Neural cell (in vitro differentiated cells): ENCODE data around the gene ARHGAP6. TPM values are rescaled to one million over a fixed set of nuclear protein-coding genes. Genes with fewer than 3 reads are reported as not detected.

ENCODE experiments used
- H2AFZ ChIP-seq: fragments of 200-600, 300-800 bp; sonication (generic), shearing (Covaris generic); 2 replicates; pipeline ENCODE4 v1.6.0; 2014; ENCODE audit warnings: low read depth, mild to moderate bottlenecking, antibody characterized with exemption, low read length, moderate library complexity
- H3F3A ChIP-seq: fragments of 200-600 bp; shearing (Covaris generic); 2 replicates; pipeline ENCODE4 v1.6.1; 2016; ENCODE audit warnings: mild to moderate bottlenecking, moderate library complexity, mixed read lengths, antibody characterized with exemption, low read length; ENCODE audit not compliant: insufficient read depth, poor library complexity, severe bottlenecking
- H3K27ac ChIP-seq: fragments of 200-600, 300-800 bp; sonication (generic), shearing (Covaris generic); 2 replicates; pipeline ENCODE4 v1.5.1; 2014; ENCODE audit warnings: mild to moderate bottlenecking, low read length, moderate library complexity
- H3K27me3 ChIP-seq: fragments of 300-800, 200-600 bp; sonication (generic), shearing (Covaris generic); 2 replicates; pipeline ENCODE4 v1.6.0; 2014; ENCODE audit warnings: mild to moderate bottlenecking, low read depth, low read length, moderate library complexity; ENCODE audit not compliant: insufficient read depth
- H3K36me3 ChIP-seq: fragments of 300-800, 200-600 bp; sonication (generic), shearing (Covaris generic); 2 replicates; pipeline ENCODE4 v1.5.1; 2014; ENCODE audit warnings: mild to moderate bottlenecking, antibody characterized with exemption, low read length, moderate library complexity; ENCODE audit not compliant: insufficient read depth
- H3K4me2 ChIP-seq: fragments of 300-800, 200-600 bp; sonication (generic), shearing (Covaris generic); 2 replicates; pipeline ENCODE4 v1.6.0; 2014; ENCODE audit warnings: mild to moderate bottlenecking, low read length
- H3K4me3 ChIP-seq: fragments of 300-800, 200-600 bp; sonication (generic), shearing (Covaris generic); 2 replicates; pipeline ENCODE4 v1.5.1; 2014; ENCODE audit warnings: mild to moderate bottlenecking, low read length, moderate library complexity
- H3K79me2 ChIP-seq: fragments of 200-600 bp; shearing (Covaris generic); replicated peaks from 2 replicates; pipeline ENCODE4 v1.6.0; 2014; ENCODE audit warnings: mild to moderate bottlenecking, low read length, moderate library complexity; ENCODE audit not compliant: insufficient read depth
- H3K9ac ChIP-seq: fragments of 300-800, 200-600 bp; sonication (generic), shearing (Covaris generic); 2 replicates; pipeline ENCODE4 v1.6.1; 2016; ENCODE audit warnings: mild to moderate bottlenecking, low read length, mixed read lengths
- H3K9me2 ChIP-seq: fragments of 200-600 bp; shearing (Covaris generic); 2 replicates; pipeline ENCODE4 v1.6.1; 2016; ENCODE audit warnings: mild to moderate bottlenecking, low read length, mixed read lengths; ENCODE audit not compliant: insufficient read depth
- H3K9me3 ChIP-seq: fragments of 200-600, 300-800 bp; sonication (generic), shearing (Covaris generic); 2 replicates; pipeline ENCODE4 v1.6.1; 2016; ENCODE audit warnings: mild to moderate bottlenecking, mixed run types, low read length, moderate library complexity, mixed read lengths
- H4K20me1 ChIP-seq: fragments of 200-600 bp; shearing (Covaris generic); 2 replicates; pipeline ENCODE4 v1.6.1; 2016; ENCODE audit warnings: mild to moderate bottlenecking, mixed run types; ENCODE audit not compliant: insufficient read depth
- EP300 ChIP-seq: fragments of 450-650 bp; conservative IDR thresholded peaks from 2 replicates; pipeline ENCODE4 v1.6.1; 2014; ENCODE audit warnings: antibody characterized with exemption, mild to moderate bottlenecking, moderate library complexity; ENCODE audit not compliant: poor library complexity, severe bottlenecking
- EZH2 ChIP-seq: fragments of 200-600, 300-800 bp; shearing (Covaris generic), sonication (generic); IDR thresholded peaks from 2 replicates; pipeline ENCODE4 v1.6.1; 2014; ENCODE audit warnings: antibody characterized with exemption, low read length, borderline replicate concordance, mild to moderate bottlenecking; ENCODE audit not compliant: insufficient read depth, poor library complexity, severe bottlenecking
- MXI1 ChIP-seq: fragments of 450-650 bp; conservative IDR thresholded peaks from 2 replicates; pipeline ENCODE4 v1.6.1; 2014; ENCODE audit warnings: antibody characterized with exemption, mild to moderate bottlenecking; ENCODE audit not compliant: poor library complexity, severe bottlenecking
- POLR2AphosphoS5 ChIP-seq: IDR thresholded peaks from 2 replicates; pipeline ENCODE4 v1.6.1; 2012
- RAD21 ChIP-seq: fragments of 450-650 bp; conservative IDR thresholded peaks from 2 replicates; pipeline ENCODE4 v1.6.1; 2014; ENCODE audit warnings: antibody characterized with exemption, mild to moderate bottlenecking, moderate library complexity
- SMC3 ChIP-seq: fragments of 450-650 bp; conservative IDR thresholded peaks from 2 replicates; pipeline ENCODE4 v1.6.1; 2014; ENCODE audit warnings: antibody characterized with exemption, mild to moderate bottlenecking, moderate library complexity; ENCODE audit not compliant: poor library complexity
- TAF1 ChIP-seq: IDR thresholded peaks from 2 replicates; pipeline ENCODE4 v1.6.1; 2012; ENCODE audit warnings: low read depth
- polyA plus RNA-seq: library from polyadenylated mRNA; depleted of rRNA; stranded (reverse); fragments of >200 nt; gene quantifications from 2 replicates; pipeline ENCODE4 v1.2.3, GENCODE V29; 2014
- TF ChIP-seq, protein P1 (sequence below): IDR thresholded peaks from 2 replicates; pipeline ENCODE4 v1.6.1; 2012; ENCODE audit warnings: borderline replicate concordance
- TF ChIP-seq, protein P2 (sequence below): fragments of 450-650 bp; IDR thresholded peaks from 2 replicates; pipeline ENCODE4 v1.5.1; 2014; ENCODE audit warnings: antibody characterized with exemption, mild to moderate bottlenecking, moderate library complexity; ENCODE audit not compliant: poor library complexity, severe bottlenecking

Gene ARHGAP6
- polyA plus RNA-seq, 1 donor from 2014 or later: 0.40 TPM

DNA sequence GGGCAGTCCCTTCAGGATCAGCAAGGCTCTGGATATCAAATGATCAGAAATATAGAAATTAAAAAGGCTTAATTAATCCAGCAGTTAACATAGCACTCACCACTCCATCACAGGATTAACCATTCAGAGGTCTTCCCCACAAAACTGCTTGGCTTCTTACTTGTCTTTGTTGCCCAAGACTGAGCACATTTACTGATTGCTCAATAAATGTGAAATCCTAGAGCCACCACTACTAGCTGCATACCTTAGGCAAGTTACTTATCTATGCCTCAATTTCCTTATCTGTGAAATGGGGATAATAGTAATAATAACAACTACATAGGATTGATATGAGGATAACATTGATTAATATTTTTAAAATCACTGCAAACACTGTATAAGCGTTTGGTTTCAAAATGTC, 124.2 kb downstream of the ARHGAP6 start:
- H2AFZ ChIP-seq: no peak overlapping the region
- H3F3A ChIP-seq: no peaks in the 10 kb centered on the region
- no peak for TF ChIP-seq MXI1
- TF ChIP-seq EP300: no peak
- TF ChIP-seq POLR2AphosphoS5: no peak
- no peak for TF ChIP-seq EZH2
- TF ChIP-seq TAF1: no peak
- TF ChIP-seq, protein P1, sequence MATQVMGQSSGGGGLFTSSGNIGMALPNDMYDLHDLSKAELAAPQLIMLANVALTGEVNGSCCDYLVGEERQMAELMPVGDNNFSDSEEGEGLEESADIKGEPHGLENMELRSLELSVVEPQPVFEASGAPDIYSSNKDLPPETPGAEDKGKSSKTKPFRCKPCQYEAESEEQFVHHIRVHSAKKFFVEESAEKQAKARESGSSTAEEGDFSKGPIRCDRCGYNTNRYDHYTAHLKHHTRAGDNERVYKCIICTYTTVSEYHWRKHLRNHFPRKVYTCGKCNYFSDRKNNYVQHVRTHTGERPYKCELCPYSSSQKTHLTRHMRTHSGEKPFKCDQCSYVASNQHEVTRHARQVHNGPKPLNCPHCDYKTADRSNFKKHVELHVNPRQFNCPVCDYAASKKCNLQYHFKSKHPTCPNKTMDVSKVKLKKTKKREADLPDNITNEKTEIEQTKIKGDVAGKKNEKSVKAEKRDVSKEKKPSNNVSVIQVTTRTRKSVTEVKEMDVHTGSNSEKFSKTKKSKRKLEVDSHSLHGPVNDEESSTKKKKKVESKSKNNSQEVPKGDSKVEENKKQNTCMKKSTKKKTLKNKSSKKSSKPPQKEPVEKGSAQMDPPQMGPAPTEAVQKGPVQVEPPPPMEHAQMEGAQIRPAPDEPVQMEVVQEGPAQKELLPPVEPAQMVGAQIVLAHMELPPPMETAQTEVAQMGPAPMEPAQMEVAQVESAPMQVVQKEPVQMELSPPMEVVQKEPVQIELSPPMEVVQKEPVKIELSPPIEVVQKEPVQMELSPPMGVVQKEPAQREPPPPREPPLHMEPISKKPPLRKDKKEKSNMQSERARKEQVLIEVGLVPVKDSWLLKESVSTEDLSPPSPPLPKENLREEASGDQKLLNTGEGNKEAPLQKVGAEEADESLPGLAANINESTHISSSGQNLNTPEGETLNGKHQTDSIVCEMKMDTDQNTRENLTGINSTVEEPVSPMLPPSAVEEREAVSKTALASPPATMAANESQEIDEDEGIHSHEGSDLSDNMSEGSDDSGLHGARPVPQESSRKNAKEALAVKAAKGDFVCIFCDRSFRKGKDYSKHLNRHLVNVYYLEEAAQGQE: no peak
- no peak for TF ChIP-seq RAD21
- TF ChIP-seq SMC3: no peak
- TF ChIP-seq, protein P2, sequence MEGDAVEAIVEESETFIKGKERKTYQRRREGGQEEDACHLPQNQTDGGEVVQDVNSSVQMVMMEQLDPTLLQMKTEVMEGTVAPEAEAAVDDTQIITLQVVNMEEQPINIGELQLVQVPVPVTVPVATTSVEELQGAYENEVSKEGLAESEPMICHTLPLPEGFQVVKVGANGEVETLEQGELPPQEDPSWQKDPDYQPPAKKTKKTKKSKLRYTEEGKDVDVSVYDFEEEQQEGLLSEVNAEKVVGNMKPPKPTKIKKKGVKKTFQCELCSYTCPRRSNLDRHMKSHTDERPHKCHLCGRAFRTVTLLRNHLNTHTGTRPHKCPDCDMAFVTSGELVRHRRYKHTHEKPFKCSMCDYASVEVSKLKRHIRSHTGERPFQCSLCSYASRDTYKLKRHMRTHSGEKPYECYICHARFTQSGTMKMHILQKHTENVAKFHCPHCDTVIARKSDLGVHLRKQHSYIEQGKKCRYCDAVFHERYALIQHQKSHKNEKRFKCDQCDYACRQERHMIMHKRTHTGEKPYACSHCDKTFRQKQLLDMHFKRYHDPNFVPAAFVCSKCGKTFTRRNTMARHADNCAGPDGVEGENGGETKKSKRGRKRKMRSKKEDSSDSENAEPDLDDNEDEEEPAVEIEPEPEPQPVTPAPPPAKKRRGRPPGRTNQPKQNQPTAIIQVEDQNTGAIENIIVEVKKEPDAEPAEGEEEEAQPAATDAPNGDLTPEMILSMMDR: no peak
- no peak overlapping the region for H3K4me3 ChIP-seq
- no peak overlapping the region for H3K9ac ChIP-seq
- no peaks in the 10 kb centered on the region for H3K9me3 ChIP-seq
- no peaks in the 10 kb centered on the region for H3K27me3 ChIP-seq
- no peaks in the 10 kb centered on the region for H3K36me3 ChIP-seq
- H3K79me2 ChIP-seq: no peaks in the 10 kb centered on the region
- no peak overlapping the region for H3K4me2 ChIP-seq
- no peak overlapping the region for H3K27ac ChIP-seq
- H3K9me2 ChIP-seq: no peaks in the 10 kb centered on the region
- no peaks in the 10 kb centered on the region for H4K20me1 ChIP-seq

DNA sequence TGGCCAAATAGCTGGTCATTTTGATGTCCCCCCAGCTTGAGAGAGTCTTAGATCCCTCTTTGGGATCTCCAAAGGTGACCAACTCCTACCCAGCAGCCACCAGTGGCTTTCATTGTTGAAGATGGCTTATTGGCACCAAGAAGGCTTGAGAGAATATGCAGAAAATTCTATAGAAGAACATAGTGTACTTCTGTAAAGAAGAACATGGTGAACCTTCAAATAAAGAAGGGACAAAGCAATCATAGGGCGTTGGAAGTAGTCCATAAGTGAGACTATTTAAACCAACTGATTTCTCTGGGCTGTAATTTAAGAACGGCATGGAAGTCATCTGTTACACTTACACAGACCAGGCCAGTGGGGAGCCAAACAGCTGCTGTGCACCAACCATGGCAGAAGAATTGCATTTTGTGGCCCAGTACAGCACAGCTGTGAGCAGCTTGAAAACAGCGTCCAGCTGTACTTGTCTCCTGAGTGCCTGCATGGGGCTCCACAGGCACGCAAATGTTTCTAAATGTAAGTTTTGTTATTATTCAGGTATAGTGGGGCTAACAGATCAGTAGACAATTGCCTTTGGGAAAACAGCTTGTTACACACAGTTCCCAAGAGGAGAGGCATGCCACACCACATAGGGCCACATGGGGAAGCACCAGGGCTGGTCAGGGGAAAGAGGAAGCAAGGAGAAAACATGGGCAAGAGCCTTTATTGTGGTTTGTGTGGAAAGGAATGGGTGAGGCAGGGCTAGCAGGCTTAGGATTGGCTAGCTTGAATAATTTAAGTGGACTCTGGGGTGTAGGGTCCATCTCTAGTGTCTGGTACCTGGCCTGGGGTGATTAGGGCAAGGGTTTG, 125.0 kb downstream of the ARHGAP6 start:
- TF ChIP-seq, protein P1: no peak
- TF ChIP-seq SMC3 (no peak), EZH2 (no peak), MXI1 (no peak), RAD21 (no peak), POLR2AphosphoS5 (no peak), EP300 (no peak), TAF1 (no peak)
- TF ChIP-seq, protein P2: no peak
- Histone ChIP-seq H3F3A (no peaks in the 10 kb centered on the region), H3K9me2 (no peaks in the 10 kb centered on the region), H4K20me1 (no peaks in the 10 kb centered on the region), H3K36me3 (no peaks in the 10 kb centered on the region), H3K27ac (no peak overlapping the region), H3K9ac (no peak overlapping the region), H3K27me3 (no peaks in the 10 kb centered on the region), H3K4me3 (no peak overlapping the region), H3K4me2 (no peak overlapping the region), H2AFZ (no peak overlapping the region), H3K9me3 (no peaks in the 10 kb centered on the region), H3K79me2 (no peaks in the 10 kb centered on the region)
